GM19452 (cell line): Measurements from ENCODE around the gene GJC1.

Experiments used
- ATAC-seq: cut with Tn5 transposase; IDR thresholded peaks from one replicate; pipeline ENCODE4 v1.9.1; 2021; ENCODE audit not compliant: unreplicated experiment

GJC1 gene

DNA sequence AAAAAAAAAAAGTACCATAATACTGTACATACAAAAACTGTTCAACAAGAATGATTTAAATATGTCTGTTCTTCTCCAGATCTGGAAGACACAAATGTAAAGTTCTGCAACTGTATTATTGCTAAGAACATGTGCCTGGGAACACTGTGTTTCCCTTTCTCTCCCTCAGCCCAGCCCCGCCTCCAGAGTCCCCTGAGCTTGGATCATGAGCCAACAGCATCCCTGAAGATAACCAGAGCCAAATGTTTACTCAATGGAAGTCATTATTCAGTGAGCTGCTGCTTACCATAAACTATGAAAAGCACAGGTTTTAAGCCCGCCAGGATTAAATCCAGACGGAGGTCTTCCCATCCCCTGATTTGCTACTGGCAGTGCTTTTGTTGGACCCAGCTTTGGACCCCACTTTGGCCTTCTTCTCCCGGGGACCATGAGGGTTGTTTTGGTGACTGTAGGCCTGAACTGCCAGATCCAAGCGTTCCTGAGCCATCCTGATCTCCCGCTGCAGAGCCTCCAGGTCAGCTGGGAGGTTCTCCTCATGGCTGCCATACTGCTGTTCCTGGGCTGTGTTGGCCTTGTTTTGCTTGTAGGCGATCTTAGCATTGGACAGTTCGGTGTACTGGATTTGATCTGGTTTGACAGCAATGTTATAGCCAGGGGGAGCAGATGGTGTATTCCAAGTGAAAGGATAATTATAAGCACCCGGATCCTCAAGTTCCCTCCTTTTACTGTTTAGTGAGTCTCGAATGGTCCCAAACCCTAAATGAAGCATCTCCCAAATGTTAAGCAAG, 25.6 kb downstream of the GJC1 start:
- ATAC-seq: no peak

DNA sequence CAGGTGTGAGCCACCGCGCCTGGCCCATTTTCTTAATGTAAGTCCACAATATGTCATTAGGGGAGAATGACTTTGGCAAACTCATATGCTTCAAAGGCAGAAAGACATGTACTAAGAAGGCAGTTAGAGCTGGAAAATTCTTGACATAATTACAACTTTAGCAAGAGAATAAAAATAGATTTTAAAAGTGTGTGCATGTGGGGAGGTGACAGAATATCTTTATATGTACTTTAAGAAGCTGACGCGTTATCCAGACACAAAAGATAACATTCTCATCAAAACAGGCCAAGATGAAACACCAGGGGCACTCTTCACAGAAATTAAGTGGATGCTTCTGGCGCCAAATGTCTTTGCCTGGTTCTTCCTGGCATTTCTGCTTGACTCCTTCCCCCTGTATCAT, 28.2 kb downstream of the GJC1 start:
- ATAC-seq: no peak

DNA sequence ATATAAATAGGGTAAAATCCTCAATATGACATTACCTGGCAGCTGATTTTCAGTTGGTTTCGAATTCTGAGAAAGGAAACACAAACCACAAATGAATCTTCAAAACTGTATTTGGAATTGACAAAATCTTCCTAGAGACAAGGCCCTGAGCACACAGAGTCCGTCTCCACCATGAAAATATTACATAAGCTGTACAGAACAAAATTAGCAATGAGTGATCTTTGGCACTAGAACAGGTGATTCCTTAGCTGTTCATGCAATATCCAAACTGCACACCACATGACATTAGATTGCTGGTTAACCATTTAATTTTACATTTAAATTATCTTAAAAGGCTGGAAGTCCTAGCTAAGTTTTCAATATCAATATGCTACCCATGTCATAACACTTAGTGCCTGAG, 31.7 kb downstream of the GJC1 start:
- ATAC-seq: no peak

DNA sequence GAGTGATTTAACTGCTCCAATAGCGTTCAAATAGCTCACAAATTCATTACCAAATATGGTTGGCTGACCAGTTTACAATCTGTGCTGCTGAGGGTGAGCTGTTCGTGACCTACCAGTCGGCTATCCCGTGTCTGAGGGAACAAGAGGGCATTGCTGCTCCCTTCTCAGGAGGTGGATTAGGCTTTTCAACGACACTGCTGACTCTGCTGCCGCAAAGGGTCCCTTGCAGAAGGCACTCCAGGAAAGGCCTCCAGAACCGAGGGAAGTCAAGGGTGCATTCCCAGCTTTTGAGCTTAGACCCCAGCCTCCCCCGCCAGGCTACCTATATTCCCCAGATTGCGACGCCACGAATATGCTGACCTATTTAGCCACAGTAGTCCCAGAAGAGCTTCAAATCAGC, 32.3 kb downstream of the GJC1 start:
- ATAC-seq: no peak

DNA sequence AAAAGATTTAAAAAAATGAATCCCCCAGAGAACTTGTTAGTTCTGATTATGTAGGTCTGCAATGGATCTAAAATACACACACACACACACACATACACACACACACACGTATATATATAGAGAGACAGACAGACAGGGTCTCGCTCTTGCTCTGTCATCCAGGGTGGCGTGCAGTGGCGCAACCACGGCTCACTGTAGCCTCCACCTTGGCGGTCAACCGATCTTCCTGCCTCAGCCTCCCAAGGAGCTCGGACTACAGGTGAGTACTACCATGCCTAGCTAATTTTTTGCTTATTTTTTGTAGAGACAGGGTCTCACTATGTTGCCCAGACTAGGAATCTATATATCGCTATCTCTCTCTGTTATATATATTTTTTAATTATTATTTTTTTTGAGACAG, 33.4 kb downstream of the GJC1 start:
- no peak for ATAC-seq

DNA sequence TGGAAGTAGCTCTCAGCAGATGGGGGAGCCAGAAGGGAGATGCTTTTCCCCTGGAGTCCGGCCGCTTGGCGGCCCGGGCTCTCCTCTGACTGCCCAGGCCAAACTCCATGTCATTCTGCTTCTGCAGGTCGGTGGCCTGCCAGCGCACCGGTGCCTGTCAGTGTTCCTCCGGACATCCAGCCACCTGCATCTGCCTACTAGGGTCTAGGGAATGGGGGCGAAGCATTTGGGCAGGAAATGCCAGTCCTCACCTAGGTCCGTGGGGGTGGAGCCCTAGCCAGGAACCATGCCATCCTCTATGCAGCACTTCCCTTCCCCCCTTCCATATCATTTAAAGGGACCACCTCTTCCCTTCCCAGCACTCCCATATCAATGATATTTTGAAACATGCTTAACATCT, 34.2 kb downstream of the GJC1 start:
- ATAC-seq: no peak

DNA sequence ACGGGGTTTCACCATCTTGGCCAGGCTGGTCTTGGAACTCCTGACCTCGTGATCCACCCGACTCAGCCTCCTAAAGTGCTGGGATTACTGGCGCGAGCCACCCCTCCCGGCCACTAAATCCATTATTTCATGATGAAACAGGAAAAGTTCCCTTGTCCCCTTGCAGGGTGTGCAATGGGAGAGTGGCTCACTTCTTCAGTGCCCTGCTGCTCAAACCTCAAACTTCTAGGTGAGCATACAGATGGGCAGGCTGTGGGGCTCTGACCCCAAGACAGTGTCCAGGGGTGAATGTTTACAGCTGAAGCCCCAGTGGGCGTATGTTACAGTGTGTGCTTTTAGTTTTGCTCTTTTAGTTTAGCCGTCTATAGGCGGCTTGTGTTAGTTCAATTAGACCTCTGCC, 34.7 kb downstream of the GJC1 start:
- ATAC-seq: no peak

DNA sequence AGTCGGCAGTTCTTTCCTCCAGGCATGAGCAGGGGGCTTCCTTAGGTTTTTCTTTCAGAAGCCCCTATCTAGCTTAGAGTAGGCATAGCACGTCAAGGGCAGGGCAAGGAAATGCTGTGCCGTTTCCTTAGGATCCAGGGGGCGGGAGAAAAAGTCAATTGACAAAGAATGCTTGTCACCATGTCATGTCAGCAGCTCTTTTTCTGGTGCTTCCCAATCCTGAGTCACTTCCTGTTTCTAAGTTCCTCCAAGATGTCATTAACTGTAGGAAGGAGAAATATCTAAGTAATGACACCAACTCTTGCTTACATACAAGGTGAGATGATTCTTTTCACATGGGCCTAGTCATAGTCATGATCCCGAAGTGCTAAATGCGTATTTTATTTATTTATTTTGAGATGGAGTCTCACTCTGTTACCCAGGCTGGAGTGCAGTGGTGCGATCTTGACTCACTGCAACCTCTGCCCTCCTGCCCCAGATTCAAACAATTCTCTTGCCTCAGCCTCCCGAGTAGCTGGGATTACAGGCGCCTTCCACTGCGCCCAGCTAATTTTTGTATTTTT, 35.2 kb downstream of the GJC1 start:
- no peak for ATAC-seq

DNA sequence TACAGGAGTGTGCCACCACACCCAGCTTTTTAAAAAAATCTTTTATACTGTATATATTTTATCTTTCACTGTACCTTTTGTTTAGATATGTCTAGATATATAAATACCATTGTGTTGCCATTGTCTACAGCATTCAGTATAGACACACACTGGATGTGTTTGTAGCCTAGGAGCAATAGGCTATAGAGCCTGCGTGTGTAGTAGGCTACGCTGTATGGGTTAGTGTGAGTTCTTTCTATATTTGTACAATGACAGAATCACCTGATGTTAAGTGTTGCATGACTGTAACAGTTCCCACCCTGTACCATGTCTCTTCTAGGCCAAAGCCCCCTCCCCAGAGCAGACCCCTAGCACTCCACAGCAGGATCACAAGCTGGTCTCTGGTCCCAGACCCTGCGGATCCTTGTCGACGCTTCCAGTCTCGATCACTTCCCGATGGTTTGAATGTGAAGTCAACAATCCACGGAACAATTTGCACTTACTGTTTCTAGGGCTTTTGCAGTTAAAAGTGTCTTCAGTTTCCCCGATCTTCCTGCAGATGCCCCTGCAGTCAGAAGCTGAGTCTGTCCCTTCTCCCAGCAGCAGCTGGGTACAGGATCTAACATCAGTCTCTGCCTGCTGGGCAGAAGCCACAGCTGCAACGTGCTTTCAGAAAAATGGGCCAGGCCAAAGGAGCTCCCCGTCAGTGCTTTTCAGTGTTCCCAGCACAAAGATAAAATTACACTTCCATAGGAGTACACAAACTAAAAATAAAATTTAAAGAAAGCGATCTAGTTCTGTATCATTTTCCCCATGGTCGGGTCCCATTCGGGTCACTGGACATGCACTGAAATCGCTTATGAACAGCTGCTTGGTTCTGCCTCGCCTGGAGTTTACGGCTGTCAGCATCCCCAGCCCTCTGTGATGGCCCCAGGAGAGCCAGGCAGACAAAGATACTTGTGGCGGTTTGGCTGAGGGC, 35.9 kb downstream of the GJC1 start:
- ATAC-seq: no peak

DNA sequence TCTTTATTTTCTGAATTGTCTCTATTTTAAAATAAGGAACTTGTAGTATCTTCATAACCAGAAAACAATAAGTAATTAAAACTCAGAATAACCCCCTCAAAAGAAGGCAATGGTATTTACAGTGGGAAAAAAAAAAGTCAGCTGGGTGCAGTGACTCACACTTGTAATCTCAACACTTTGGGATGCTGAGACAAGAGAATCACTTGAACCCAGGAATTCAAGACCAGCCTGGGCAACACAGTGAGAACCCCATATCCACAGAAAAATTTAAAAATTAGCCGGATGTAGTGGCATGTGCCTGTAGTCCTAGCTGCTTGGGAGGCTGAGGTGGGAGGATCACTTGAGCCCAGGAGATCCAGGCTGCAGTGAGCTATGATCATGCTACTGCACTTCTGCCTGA, 37.8 kb downstream of the GJC1 start:
- ATAC-seq: no peak

DNA sequence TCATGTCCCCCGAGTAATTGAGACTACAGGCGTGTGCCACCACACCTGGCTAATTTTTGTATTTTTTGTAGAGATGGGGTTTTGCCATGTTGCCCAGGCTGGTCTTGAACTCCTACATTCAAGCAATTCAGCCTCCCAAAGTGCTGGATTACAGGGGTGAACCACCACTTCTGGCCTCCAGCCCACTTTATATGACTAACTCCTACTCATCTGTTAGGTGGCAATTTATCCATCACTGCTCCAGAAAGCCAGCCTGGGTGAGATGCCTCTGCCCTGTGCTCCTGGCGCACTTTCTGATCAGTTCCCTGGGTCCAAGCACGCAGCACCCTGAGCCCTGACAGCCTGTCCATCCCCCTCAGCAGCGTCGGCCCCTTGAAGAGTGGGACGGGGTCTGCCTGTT, 41.9 kb downstream of the GJC1 start:
- no peak for ATAC-seq

DNA sequence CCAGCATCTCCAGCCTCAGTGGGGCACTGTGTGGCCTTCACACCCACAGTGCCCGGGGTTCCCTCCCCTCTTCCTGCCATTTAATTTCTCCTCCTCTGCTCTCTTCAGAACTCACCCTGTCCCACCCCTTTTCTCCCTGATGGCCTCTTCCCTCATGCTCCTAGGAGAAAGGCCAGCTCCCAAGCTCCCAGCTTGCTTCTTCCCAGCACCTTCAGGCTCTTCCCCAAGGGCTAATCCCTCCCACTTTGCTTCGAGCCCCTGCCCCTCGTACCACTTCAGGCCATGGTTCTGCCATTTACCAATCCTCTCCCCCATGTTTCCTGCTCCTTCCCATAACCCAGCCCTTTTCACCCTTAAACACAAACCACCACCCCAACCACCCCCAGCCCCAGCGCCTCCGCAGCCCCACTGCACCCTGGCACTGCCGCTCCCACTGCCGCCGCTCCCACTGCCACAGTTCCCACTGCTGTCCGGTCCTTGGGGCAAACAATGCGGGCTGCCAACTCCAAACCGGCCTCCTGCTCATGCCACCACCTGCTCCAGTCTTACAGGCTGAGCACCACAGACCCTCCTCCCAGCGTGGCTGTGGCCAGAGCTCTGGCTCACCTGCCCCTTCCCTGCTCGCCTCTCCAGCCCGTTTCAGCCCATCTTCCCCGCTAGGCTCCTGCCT, 42.7 kb downstream of the GJC1 start:
- ATAC-seq: no peak

DNA sequence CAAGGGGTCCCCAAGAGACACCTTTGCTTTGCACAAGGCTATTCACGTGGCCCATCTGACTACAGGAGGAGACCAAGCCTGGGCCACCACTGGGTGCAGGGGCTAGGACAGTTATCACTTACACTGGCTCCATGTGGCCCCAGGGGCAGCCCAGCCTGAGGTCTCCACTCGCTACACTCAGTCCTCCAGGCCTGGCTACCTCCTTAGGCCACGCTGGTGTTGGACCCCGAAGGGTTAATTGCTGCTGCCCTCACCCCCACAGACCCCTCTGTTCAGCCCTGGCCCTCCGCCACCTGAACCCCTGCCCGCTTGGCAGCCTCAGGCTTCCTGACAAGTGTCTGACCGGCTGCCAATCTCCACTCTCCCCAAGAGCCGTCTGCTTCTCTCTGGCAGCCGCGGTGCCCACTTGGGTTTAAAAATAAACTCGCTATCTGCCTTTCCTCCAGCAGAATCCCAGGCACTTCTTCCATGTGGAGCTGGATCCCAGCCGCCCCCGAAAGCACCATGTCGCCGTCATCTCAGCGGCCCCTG, 43.5 kb downstream of the GJC1 start:
- no peak for ATAC-seq

DNA sequence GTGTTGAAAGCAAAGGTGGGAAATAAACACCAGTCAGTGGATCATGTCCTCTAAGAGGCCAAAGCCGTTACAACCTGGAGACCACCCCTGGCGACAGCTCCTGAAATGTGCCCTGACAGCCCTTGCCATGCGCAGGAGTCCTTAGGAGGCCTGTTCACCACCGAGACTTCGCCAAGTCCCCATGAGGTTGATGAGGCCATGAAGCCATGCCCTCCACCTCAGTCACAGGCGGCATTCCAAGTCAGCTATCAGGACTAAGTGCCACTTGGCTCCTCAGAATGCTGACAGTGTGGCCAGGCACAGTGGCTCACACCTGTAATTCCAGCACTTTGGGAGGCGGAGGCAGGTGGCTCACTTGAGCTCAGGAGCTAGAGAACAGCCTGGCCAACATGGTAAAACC, 44.2 kb downstream of the GJC1 start:
- ATAC-seq: no peak

DNA sequence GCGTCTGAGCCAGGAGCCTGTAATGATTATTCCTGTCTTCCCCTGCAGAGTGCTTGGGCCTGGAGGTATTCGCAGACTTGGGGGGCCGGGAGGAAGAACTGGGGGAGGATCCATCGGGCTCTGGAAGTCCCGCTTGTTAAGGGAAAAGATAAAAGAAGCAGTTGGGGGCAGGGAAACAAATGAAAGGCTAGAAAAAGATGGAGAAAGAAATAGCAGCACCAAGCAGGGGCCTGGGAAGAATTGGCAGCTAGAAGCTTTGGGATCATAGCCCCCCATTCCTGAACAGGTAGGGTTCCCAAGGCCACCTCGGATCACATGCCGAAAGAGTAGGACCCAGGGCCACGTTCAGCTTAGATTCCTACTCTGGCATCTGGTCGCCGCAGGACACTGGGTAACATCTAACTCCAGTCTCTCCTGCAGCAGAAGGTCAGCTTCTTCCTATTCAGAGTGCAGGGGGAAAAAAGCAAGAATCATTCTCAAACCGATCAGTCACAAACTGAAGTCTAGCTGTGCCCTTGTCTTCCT, 47.7 kb downstream of the GJC1 start:
- no peak for ATAC-seq

DNA sequence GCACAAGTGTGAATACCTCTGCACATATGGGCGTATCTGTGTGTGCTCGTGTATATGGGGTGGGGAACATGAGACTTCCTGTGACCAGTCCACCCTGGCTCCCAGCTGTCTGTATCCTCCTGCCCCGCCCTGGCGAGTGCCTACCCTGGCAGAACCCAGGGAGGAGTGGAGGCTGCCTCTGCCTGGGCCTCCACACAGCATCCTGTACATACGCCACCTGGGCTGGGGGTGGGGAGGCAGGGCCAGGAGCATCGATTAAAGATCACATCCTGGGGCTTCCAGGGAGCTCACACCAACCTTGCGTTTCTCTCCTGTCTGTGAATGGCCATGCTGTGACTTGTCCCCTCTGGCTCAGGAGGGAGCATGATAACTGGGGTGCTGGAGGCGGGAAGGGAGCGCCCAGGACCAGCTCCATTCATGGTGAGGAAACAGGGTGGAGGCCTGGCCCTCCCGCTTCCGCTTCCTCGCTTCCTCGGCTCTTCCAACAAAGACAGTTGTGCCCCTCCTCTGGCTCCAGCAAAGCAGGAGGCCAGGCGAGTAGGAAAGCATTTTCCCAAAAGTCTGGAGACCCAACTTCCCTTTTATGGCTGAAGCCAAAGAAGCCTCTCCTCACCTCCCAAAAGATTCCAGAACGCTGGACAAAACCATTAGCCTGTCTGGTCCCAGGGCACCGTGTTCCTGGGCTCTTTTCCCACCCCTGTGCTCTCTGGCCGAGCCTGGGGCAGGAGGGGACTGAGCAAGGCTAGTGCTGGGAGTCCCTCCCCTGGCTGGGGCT, 48.3 kb downstream of the GJC1 start:
- ATAC-seq: no peak

DNA sequence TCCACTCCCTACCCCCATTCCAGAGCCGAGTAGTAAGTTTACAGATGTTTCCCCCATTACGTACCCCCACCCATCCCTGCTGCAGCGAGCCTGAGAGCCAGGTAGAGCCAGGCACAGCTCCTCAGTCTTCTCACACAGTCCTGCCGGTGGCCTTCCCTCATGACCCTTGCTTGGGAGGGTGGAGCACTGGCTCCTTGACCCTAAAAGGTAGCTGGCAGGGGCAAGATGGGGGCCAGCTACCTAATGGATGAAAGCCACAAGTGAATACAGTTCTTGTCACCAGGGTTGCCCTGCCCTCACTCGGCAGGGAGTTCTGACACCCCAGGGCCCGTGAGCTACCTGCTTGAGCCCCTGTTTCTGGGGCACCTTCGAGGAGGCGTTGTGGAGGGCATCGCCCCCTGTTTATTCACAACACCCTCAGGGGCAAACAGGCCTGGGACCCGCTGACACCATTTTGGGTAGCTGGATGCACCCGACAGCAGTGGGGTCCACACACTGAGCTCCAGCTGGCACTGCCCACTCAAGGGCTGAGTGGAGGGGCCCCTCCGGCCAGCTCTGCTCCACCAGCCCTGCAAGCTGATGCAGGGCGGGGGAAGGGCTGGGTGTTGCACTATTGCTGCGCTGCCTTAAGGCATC, 49.1 kb downstream of the GJC1 start:
- ATAC-seq: no peak

DNA sequence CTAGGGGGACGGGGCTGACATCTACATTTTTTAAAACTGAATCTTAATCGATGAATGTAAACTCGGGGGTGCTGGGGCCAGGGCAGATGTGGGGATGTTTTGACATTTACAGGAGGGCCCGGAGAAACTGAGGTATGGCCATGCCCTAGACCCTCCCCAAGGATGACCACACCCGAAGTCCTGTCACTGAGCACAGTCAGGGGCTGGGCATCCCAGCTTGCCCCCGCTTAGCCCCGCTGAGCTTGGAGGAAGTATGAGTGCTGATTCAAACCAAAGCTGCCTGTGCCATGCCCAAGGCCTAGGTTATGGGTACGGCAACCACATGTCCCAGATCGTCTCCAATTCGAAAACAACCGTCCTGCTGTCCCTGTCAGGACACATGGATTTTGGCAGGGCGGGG, 49.9 kb downstream of the GJC1 start:
- ATAC-seq: no peak

DNA sequence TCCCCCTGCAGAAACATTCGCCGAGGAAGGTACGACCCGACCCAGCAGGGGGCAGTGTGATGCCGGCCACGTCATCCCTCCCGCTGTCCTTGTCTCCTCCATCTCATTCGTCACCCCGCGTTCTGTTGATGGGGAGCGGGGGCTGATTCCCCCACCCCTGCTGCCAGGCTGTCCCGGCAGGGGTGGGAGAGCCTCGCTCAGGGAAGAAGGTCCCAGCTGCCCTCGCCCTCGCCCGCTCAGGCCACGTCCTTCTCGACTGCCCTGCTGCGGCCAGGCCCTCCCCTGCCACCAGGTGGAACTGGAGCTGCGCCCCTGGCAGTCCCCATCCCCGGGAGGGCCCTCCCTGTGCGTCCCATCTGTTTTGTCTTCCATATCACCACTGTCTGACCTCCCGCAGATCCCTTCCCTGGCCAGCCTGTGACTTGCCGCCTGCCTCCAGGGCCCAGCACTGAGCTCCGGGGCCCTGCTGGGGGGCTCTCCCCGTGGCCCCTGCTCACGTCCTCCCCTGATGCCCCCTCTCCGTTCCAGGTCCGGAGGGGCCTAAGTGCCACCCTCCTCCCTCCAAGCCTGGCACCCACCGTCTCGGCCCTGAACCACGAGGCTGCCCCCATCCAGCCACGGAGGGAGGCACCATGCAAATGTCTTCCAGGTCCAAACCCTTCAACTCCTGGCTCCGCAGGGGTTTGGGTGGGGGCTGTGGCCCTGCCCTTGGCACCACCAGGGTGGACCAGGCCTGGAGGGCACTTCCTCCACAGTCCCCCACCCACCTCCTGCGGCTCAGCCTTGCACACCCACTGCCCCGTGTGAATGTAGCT, 50.7 kb downstream of the GJC1 start:
- ATAC-seq: no peak
